K562 (cell line): Measurements from ENCODE around the gene LRRC61. TPM values are rescaled to one million over a fixed set of nuclear protein-coding genes. Genes with fewer than 3 reads are reported as not detected.

Source experiments
- ARNT ChIP-seq, 2 experiments: fragments of 450-650 bp; IDR thresholded peaks; 2 replicates each; pipeline ENCODE4 v1.6.1; 2016; ENCODE audit warnings: mild to moderate bottlenecking in 1 of 2
- E2F1 ChIP-seq: sonication (generic); formaldehyde crosslinking; IDR thresholded peaks from 2 replicates; pipeline ENCODE4 v1.8.1; 2023; ENCODE audit warnings: mild to moderate bottlenecking, missing genetic modification reagents, moderate library complexity
- ESRRA ChIP-seq: fragments of 450-650 bp; IDR thresholded peaks from 2 replicates; pipeline ENCODE4 v1.6.1; 2014; ENCODE audit warnings: low read depth, mild to moderate bottlenecking, moderate library complexity, borderline replicate concordance
- FOXA3 ChIP-seq, 2 experiments: fragments of 450-650 bp in 1 of 2; sonication (generic) in 1 of 2; formaldehyde crosslinking; IDR thresholded peaks in 1 of 2; conservative IDR thresholded peaks in 1 of 2; 2 replicates each; pipeline versions ENCODE4 v1.4.0 to v1.8.0; 2020 to 2022; ENCODE audit warnings: mild to moderate bottlenecking in 2 of 2, missing genetic modification reagents in 1 of 2
- KAT7 ChIP-seq: sonication (generic); formaldehyde crosslinking; IDR thresholded peaks from 2 replicates; pipeline ENCODE4 v1.8.0; 2022; ENCODE audit warnings: missing genetic modification reagents, mild to moderate bottlenecking, borderline replicate concordance
- MCM7 ChIP-seq, 2 experiments: fragments of 450-650 bp; IDR thresholded peaks; 2 replicates each; pipeline ENCODE4 v1.6.1; 2016 to 2018
- MYNN ChIP-seq, 2 experiments: sonication (generic); formaldehyde crosslinking in 1 of 2; IDR thresholded peaks; 2 replicates each; pipeline versions ENCODE4 v1.5.0 to v1.6.1; 2016 to 2020; ENCODE audit warnings: antibody characterized with exemption in 1 of 2, missing genetic modification reagents in 1 of 2
- NFE2 ChIP-seq: IDR thresholded peaks from 2 replicates; pipeline ENCODE4 v1.6.1; 2014; ENCODE audit warnings: antibody characterized with exemption, low read depth
- NR4A1 ChIP-seq, 2 experiments: fragments of 250-450 bp in 1 of 2; fragments of 450-650 bp in 1 of 2; sonication (Bioruptor Pico) in 1 of 2; IDR thresholded peaks; 2 replicates each; pipeline versions ENCODE4 v1.4.0 to v1.6.1; 2016 to 2020; ENCODE audit warnings: mild to moderate bottlenecking in 2 of 2, missing compliant biosample characterization in 1 of 2, missing genetic modification characterization in 1 of 2, moderate library complexity in 1 of 2
- NRF1 ChIP-seq, 2 experiments: fragments of 450-650 bp; IDR thresholded peaks in 1 of 2; conservative IDR thresholded peaks in 1 of 2; 2 replicates each; pipeline ENCODE4 v1.6.1; 2014; ENCODE audit warnings: mild to moderate bottlenecking in 2 of 2
- POLR2G ChIP-seq: fragments of 200-400 bp; formaldehyde crosslinking; IDR thresholded peaks from 2 replicates; pipeline ENCODE4 v1.6.1; 2017; ENCODE audit warnings: low read depth, mild to moderate bottlenecking, antibody characterized with exemption, low read length, moderate library complexity
- POLR2H ChIP-seq: IDR thresholded peaks from 2 replicates; pipeline ENCODE4 v1.6.1; 2016; ENCODE audit warnings: missing genetic modification characterization, low read depth, mild to moderate bottlenecking, control low read depth, missing compliant biosample characterization, moderate library complexity
- TCF15 ChIP-seq: fragments of 250-450 bp; sonication (Bioruptor Pico); IDR thresholded peaks from 2 replicates; pipeline ENCODE4 v1.8.0; 2022; ENCODE audit warnings: moderate library complexity, mild to moderate bottlenecking, inconsistent platforms
- TRIM28 ChIP-seq: fragments of 450-650 bp; IDR thresholded peaks from 2 replicates; pipeline ENCODE4 v1.6.1; 2017
- ZNF184 ChIP-seq: sonication (generic); formaldehyde crosslinking; IDR thresholded peaks from 2 replicates; pipeline ENCODE4 v1.5.0; 2020; ENCODE audit warnings: missing genetic modification reagents
- ZNF431 ChIP-seq: sonication (generic); formaldehyde crosslinking; IDR thresholded peaks from 2 replicates; pipeline ENCODE4 v1.8.0; 2022; ENCODE audit warnings: mild to moderate bottlenecking, missing genetic modification reagents
- polyA plus RNA-seq, 8 experiments: library from polyadenylated mRNA; depleted of rRNA in 4 of 8; stranded (reverse) in 5 of 8; unstranded in 3 of 8; fragments of >200 nt; fragmentation: Nextera tagmentation in 2 of 8; fragmentation: Illumina TruSeq in 1 of 8; extraction: Ambion mirVana in 2 of 8; extraction: Trizol in 1 of 8; gene quantifications; 2 replicates each; pipeline versions ENCODE4 v1.2.1 to v1.2.3, GENCODE V29; 2011 to 2014; ENCODE audit warnings: inconsistent platforms in 1 of 8, missing spikeins in 1 of 8
- total RNA-seq, 7 experiments: library from RNA; depleted of rRNA in 6 of 7; stranded (reverse); fragments of >200 nt in 6 of 7; fragmentation: Illumina TruSeq in 2 of 7; extraction: Trizol in 2 of 7; gene quantifications; 2 replicates each; pipeline versions ENCODE4 v1.2.1 to v1.2.3, GENCODE V29; 2011 to 2021; ENCODE audit warnings: low replicate concordance in 1 of 7
- TF ChIP-seq, protein P1 (sequence below), 2 experiments: fragments of 450-650 bp; conservative IDR thresholded peaks; 2 replicates each; pipeline ENCODE4 v1.6.1; 2017; ENCODE audit warnings: mild to moderate bottlenecking in 2 of 2, moderate library complexity in 2 of 2
- TF ChIP-seq, protein P2 (sequence below): fragments of 200-800 bp; sonication (Bioruptor generic); IDR thresholded peaks from 2 replicates; pipeline ENCODE4 v1.6.1; 2017; ENCODE audit warnings: missing genetic modification characterization, missing compliant biosample characterization
- TF ChIP-seq, protein P3 (sequence below): sonication (generic); formaldehyde crosslinking; IDR thresholded peaks from 2 replicates; pipeline ENCODE4 v1.9.0; 2022; ENCODE audit warnings: mild to moderate bottlenecking, missing genetic modification reagents

The LRRC61 gene
- total and polyA plus RNA-seq, 9 of the 15 experiments (the other 6 are each of a cell fraction or from before 2014, with no cell fraction given), result 1.3 to 55.2 (median 35.2) TPM

- TF ChIP-seq, protein P1, sequence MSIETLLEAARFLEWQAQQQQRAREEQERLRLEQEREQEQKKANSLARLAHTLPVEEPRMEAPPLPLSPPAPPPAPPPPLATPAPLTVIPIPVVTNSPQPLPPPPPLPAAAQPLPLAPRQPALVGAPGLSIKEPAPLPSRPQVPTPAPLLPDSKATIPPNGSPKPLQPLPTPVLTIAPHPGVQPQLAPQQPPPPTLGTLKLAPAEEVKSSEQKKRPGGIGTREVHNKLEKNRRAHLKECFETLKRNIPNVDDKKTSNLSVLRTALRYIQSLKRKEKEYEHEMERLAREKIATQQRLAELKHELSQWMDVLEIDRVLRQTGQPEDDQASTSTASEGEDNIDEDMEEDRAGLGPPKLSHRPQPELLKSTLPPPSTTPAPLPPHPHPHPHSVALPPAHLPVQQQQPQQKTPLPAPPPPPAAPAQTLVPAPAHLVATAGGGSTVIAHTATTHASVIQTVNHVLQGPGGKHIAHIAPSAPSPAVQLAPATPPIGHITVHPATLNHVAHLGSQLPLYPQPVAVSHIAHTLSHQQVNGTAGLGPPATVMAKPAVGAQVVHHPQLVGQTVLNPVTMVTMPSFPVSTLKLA (conservative IDR thresholded peaks at IDR 0.05), result peak; percentile 73 to 83
- TF ChIP-seq FOXA3 (CRISPR knock-in tag; conservative IDR thresholded peaks at IDR 0.05 in 1 of 2, IDR thresholded peaks at IDR 0.05 in 1 of 2) (no peak; a peak in 1 of 4 replicates), ARNT (IDR thresholded peaks at IDR 0.05) (no peak), KAT7 (CRISPR knock-in tag) (peak; percentile 32; the same call in 1 of the 2 replicates), ZNF431 (CRISPR knock-in tag) (peak; percentile 82), POLR2G (peak; percentile 97), NFE2 (no peak), MYNN (IDR thresholded peaks at IDR 0.05) (0 out of 2 replicates have a peak, but pooled peaks have one; percentile 54), MYNN (CRISPR knock-in tag; IDR thresholded peaks at IDR 0.05) (no peak), TCF15 (peak; percentile 72; the same call in 1 of the 2 replicates), TRIM28 (no peak; the same call in 1 of the 2 replicates), NRF1 (conservative IDR thresholded peaks at IDR 0.05 in 1 of 2, IDR thresholded peaks at IDR 0.05 in 1 of 2) (peak; percentile 55 to 67; a peak in 3 of 4 replicates), E2F1 (CRISPR knock-in tag) (peak; percentile 72; the same call in 1 of the 2 replicates), MCM7 (IDR thresholded peaks at IDR 0.05) (no peak), NR4A1 (CRISPR knock-in tag; IDR thresholded peaks at IDR 0.05) (peak; percentile 71), NR4A1 (tag; IDR thresholded peaks at IDR 0.05) (peak; percentile 76), ZNF184 (CRISPR knock-in tag) (no peak), ESRRA (peak; percentile 58; the same call in 1 of the 2 replicates), POLR2H (tag) (peak; percentile 56)
- TF ChIP-seq, protein P2, sequence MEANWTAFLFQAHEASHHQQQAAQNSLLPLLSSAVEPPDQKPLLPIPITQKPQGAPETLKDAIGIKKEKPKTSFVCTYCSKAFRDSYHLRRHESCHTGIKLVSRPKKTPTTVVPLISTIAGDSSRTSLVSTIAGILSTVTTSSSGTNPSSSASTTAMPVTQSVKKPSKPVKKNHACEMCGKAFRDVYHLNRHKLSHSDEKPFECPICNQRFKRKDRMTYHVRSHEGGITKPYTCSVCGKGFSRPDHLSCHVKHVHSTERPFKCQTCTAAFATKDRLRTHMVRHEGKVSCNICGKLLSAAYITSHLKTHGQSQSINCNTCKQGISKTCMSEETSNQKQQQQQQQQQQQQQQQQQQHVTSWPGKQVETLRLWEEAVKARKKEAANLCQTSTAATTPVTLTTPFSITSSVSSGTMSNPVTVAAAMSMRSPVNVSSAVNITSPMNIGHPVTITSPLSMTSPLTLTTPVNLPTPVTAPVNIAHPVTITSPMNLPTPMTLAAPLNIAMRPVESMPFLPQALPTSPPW (CRISPR knock-in tag), result peak; percentile 100
- TF ChIP-seq, protein P3, sequence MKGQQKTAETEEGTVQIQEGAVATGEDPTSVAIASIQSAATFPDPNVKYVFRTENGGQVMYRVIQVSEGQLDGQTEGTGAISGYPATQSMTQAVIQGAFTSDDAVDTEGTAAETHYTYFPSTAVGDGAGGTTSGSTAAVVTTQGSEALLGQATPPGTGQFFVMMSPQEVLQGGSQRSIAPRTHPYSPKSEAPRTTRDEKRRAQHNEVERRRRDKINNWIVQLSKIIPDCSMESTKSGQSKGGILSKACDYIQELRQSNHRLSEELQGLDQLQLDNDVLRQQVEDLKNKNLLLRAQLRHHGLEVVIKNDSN (CRISPR knock-in tag), result peak; percentile 91
Observed at GRCh38 chr7:150368096-150368883, 45.1 kb downstream of the LRRC61 start, which contains the start of gene REPIN1 (continued).
